Amniotic stem cell (primary cell): ENCODE results near the gene THRB.
"Not testable (repeated sequence)": the region's sequence is repeated elsewhere in the genome, so short reads cannot be mapped to it uniquely, and the experiment has no call there.

Source experiments
- DNase-seq: peaks from one replicate; lab custom pipeline; 2025; lab: John Stamatoyannopoulos, UW

The THRB gene

GRCh38 chr3:24401811-24402185, 92.9 kb downstream of the THRB start:
- DNase-seq: no peak

DNA sequence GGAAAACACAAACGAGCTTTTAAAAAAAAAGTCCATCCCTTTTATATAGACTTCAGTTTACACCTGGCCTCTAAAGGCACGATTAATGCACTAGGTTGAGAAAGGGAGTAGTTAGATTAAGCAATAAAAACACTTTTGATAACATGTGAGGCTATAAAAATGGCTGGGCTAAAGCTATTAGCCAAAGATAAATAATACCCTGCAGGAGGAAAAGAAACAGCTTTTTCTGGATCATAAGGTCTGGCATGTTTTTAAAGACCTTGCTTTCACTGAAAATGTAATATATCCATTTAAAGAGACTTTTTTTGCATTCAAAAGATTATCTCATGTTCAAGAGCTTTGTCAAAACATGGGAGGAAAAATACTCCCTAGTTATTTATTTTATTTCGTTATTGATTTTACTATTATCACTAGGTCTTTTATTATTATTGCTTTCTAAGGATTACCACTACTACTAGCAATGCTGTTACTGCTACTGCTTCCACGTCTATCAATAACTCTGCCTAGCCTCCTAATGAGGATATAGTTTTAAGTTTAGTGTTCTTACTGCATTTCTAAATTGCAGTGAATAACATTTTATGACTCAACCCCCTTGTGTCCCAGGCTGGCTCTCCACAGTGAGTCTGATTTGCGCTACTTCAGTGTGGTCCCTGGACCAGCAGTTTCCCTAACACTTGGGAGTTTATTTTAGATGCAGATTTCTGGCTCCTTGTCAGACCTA, 93.4 kb downstream of the THRB start:
- no peak for DNase-seq

- no peak for DNase-seq
Observed at GRCh38 chr3:24400450-24400849, 94.2 kb downstream of the THRB start.

GRCh38 chr3:24400015-24400414, 94.6 kb downstream of the THRB start:
- no peak for DNase-seq

- no peak for DNase-seq
Observed at GRCh38 chr3:24399614-24400013, 95.0 kb downstream of the THRB start.

- not testable (repeated sequence) for DNase-seq
Observed at GRCh38 chr3:24398712-24399111, 95.9 kb downstream of the THRB start.

DNA sequence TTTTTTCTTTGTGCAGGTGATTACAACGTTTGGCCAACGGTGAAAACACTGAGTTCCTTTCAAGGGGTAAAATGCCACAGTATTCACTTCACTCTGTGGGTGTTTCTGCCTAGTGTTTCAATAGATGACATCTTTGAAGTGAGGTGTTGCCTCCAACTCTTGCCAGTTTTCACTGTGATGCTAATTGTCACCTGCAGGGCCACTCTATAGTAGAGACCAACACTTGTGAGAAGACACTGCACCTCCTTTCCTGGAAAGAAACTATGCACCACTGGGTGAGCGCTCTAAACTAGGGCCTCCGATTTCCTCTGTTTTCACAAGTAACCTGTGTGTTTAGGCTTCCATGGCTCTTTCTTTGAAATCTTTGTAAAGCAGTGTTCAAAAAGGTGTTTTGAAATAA, 98.3 kb downstream of the THRB start:
- no peak for DNase-seq

DNA sequence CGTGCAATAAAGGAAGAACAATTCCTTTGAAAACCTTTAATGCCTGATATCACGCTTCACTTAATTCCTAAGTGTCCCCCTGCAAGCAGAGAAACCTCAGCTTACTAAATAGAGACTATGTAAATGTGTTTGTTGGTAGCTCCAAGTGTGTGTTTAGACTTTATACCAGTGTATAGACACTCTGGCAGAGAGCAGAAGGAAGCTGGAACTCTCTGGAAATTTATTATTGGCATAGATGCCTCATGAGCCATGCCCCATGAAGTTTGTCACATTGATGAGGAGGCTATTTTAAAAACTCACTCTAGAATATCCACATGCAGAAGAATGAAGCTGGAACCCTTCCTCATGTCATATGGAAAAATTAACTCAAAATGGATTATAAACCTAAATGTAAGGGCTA, 99.9 kb downstream of the THRB start:
- no peak for DNase-seq

- DNase-seq: no peak
Observed at GRCh38 chr3:24393316-24393715, 101.3 kb downstream of the THRB start.

- DNase-seq: no peak
Observed at GRCh38 chr3:24390169-24391130, 104.2 kb downstream of the THRB start.

DNA sequence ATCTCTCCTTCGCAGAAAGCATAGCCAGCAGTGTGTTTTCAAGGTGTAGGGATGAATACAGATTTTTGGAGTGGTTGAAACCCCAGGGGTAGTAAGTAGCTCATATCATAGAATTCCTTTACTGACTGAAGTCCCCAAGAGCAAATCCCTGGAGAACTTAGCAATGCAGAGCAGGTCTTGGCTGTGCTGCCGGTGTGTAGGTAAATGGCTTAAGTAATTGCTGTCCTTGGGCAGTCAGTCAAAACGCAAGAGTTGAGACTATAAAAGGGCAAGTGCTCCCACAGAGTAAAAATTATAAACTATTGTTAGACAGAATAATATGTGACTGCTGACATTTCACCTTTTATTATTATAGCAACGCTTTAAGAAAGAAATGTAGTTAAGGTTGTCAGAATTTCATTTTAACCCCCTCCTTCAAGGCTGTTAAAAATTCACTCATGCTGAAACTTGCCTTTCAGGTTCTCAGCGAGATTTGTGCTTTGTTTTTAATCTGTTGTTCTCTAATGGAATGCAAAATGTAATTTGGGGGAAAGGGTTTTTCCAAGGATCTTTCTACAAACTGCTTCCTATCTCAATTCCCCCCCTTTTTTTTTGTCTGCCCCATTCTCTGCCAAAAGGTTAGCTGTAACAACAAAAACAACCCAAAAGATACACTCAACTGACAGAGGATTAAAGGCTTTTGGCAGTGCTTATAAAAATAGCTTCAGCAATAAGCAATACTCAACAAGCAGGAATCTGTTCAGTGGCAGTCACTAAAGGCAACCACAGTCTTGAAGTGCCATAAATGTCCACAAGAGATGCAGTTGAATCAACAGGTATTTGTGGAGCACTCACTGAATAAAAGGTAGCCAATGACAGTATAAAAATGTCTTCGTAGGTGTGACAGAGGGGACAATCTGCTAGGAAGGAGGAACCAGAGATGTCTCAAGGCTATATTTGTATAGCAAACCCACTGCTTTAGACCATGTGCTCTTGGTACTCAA, 105.3 kb downstream of the THRB start:
- no peak for DNase-seq

GRCh38 chr3:24388611-24389010, 106.0 kb downstream of the THRB start:
- no peak for DNase-seq

DNA sequence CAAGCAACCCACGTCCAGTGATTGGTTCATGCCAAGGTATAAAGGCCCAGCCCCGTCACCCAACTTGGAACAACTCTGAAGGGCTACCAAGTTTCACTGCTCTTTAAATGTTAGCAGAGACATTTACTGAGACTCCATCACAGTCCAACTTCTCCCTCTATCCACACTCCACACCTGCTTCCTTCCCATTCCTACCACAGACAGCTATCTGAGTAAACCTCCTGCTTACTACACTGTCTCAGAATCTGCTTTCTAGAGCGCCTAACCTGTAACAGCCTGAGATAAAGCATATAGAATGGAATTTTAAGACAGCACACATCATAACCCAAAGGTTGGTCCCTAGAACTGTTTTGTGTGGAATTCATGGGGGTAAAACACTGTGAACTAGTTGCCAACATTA, 106.5 kb downstream of the THRB start:
- no peak for DNase-seq

DNA sequence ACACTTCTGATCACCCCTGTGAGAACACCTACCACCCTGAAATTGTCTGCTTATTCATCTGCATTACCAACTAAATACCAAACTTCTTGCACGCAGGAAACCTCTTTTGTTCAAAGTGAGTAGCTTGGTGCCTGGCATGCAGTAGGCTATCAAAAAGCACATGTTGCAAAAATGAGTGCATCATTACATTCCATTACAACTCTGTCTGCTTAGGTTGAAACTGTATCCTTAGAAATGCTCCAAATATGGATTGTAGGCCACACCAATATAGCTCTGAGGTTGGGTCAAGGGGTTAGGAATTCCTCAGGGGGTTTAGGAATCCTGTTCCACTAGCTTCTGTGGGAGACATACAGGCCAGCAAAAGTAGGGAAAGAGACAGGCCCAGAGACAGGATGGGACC, 107.2 kb downstream of the THRB start:
- DNase-seq: no peak

DNA sequence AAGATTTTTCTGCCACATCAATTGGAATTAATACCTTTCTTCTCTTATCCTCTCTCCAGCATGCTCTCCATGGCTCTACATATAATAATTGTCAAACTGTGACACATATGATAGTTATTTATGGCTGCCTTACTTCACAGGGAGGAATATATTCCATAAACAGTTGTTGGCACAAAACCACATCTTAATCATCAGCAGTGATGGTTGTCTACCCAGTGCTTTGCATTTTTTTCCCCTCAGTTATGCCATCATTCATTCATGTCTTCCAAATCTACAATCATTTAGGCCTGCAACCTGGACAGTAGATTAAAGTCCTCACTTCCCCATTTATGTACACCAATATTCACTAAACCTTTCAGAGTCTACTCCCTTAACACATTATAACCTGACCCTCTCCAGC, 107.7 kb downstream of the THRB start:
- DNase-seq: peak; percentile 4

DNA sequence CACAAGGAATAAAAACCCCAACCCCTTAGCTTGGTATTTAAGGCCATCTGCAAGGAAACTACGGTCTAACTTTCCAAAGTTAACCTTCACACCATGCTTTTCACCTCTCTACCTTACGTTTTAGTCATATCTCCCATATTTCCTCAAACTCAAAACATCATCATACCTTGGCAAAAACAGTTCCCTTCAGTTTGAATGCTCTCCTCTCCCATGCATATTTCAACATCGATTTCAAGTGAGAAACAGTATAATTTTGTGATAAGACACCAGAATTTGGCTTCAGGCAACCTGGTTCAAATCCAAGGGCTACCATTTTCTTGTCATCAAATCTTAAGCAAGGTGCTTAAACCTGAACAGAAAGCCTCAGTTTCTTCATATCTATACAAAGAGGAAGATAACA, 108.2 kb downstream of the THRB start:
- no peak for DNase-seq

- no peak for DNase-seq
Observed at GRCh38 chr3:24385012-24385615, 109.5 kb downstream of the THRB start.

DNA sequence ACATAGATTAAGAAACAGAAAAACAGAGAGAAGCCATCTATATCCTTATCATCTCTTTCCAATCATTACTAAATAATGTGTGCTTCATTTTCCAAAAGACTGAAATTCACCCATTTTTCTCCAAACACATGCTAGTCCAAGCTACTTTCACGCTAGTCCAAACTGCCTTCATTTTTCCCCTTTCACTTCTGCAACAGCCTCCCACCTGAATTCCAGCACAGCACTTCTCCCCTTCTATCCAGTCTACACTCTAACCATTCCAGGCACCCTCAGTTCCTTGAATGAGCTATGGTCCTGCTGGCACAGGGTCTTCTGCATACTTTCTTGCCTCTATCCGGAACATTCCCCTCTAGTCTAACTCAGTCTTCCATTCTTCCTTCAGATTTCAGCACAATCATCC, 112.0 kb downstream of the THRB start:
- no peak for DNase-seq

- no peak for DNase-seq
Observed at GRCh38 chr3:24379936-24380335, 114.7 kb downstream of the THRB start.

DNA sequence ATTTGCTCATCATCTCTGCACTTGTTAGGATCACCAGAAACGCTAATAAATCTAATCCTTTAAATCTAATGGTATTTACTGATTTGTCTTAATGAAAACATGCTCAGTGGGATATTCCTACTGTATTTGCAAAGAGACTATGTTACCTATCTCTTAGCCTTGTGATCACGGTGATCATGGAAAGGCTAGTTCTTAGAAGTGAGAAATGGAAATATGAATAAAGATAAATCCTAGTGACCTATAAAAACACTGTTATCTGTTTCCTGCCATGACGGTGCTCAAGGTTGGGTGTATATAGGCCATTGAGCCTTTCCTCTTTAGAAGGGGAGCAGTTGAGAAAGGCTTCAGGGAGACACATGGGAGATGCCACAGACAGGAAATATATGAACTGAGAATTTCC, 116.3 kb downstream of the THRB start:
- DNase-seq: no peak

DNA sequence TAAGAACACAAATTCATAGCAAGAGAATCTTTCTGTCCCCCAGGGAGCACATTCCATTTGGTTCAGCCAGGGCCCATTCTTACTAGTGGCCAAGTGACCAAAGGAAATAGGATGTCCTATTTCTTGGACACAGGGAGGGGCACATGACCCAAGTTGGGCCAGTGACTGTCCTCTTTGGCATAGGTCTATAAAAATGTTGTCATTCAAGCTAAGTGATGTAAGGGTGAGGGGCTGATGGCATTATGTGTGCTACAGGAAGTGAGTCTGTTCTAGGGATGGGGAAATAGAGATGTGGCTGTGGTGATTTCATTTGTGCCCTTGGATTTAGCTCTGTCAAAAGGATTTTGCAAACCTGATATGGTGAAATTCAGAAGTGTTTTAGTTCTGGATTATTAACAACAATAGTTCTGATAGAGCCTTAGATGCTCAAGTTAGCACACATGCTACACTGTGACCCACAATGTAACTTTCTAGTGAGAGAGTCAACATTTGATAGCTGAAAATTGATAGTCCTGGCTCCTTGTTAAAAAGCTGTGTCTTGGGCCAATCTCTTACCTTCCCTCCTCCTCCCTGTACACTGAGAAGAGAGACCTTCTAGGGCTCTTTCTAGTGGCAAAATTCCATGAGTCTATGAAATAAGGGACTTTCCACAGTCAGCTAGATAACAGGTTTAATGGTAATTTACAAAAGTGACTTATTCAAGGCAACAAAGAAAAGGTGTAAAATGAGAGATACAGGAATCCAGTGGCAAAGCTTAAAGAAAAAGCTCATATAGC, 117.2 kb downstream of the THRB start:
- no peak for DNase-seq
